H1 (cell line): Measurements from ENCODE around the gene MEP1A. TPM values are rescaled to one million over a fixed set of nuclear protein-coding genes. Genes with fewer than 3 reads are reported as not detected.

ENCODE experiments used
- EGR1 ChIP-seq: IDR thresholded peaks from 2 replicates; pipeline ENCODE4 v1.6.1; 2011; ENCODE audit warnings: low read depth, low read length, borderline replicate concordance
- KDM5A ChIP-seq: fragments of 200-600 bp; IDR thresholded peaks from 2 replicates; pipeline ENCODE4 v1.7.1; 2012; ENCODE audit warnings: mild to moderate bottlenecking, low read length, inconsistent platforms, mixed read lengths
- polyA plus RNA-seq, 7 experiments: library from polyadenylated mRNA; depleted of rRNA in 3 of 7; stranded (reverse) in 5 of 7; unstranded in 2 of 7; fragments of >200 nt in 5 of 7; fragments of 200-250 nt in 2 of 7; gene quantifications; 1 replicate in 5 of 7; 2 replicates in 1 of 7; 4 replicates in 1 of 7; pipeline versions ENCODE4 v1.2.1 to v1.2.3, GENCODE V29; 2011 to 2013; ENCODE audit warnings: missing spikeins in 2 of 7, mixed read lengths in 2 of 7
- total RNA-seq: library from RNA; stranded (reverse); fragmentation: NEBNext Ultra II Directional; extraction: Animal tissue kit (Norgen Biotek cat#: 25700); gene quantifications from 2 replicates; pipeline ENCODE4 v1.2.1, GENCODE V29; 2021

MEP1A gene
- total and polyA plus RNA-seq, 2 of the 8 experiments (the other 6 are each of a cell fraction or from before 2014, with no cell fraction given) = 0.03 TPM; not detected in 1

GRCh38 chr6:46845126-46845525 lies 51.9 kb downstream of the MEP1A start (continued):
- TF ChIP-seq EGR1 = no peak
- no peak for TF ChIP-seq KDM5A
